Activated CD8-positive, alpha-beta memory T cell treated with anti-CD3 and anti-CD28 coated beads, Interleukin-2, amount 10 ng/mL, durations not matched to agents 7 days and 5 days (primary cell): ENCODE results near the gene PTPRA. TPM values are rescaled to one million over a fixed set of nuclear protein-coding genes. Genes with fewer than 3 reads are reported as not detected.
"Not testable (repeated sequence)": the region's sequence is repeated elsewhere in the genome, so short reads cannot be mapped to it uniquely, and the experiment has no call there.

Experiments used
- ATAC-seq: fragments of 150-1000 bp; cut with Tn5 transposase; one replicate; pipeline ENCODE4 v1.10.0; 2021; ENCODE audit warnings: moderate library complexity
- CTCF ChIA-PET: fragments of 350-600 bp; sonication (Branson Sonifier 250); formaldehyde crosslinking; loops from one replicate; lab custom pipeline; 2021; ENCODE audit warnings: antibody characterized with exemption; lab: Charles Lee
- DNase-seq: peaks from one replicate; pipeline ENCODE4 v3.0.0-alpha.2; 2020
- H3K27ac Mint-ChIP-seq: one replicate; pipeline ENCODE4 v1.8.0; 2021; ENCODE audit warnings: mild to moderate bottlenecking, mixed read lengths
- H3K27me3 Mint-ChIP-seq: one replicate; pipeline ENCODE4 v1.8.0; 2021; ENCODE audit warnings: mixed read lengths
- H3K36me3 Mint-ChIP-seq: one replicate; pipeline ENCODE4 v1.8.0; 2021; ENCODE audit warnings: mild to moderate bottlenecking, mixed read lengths
- H3K4me1 Mint-ChIP-seq: one replicate; pipeline ENCODE4 v1.8.0; 2021; ENCODE audit warnings: mixed read lengths
- H3K4me3 Mint-ChIP-seq: one replicate; pipeline ENCODE4 v1.8.0; 2021; ENCODE audit warnings: mild to moderate bottlenecking, moderate library complexity, mixed read lengths
- H3K9me3 Mint-ChIP-seq: one replicate; pipeline ENCODE4 v1.8.0; 2022; ENCODE audit warnings: low read depth, mixed read lengths
- total RNA-seq, 2 experiments: library from RNA; stranded (reverse); gene quantifications; one replicate each; pipeline ENCODE4 v1.2.3, GENCODE V29; 2021

PTPRA gene
- total RNA-seq, 2 experiments from 2014 or later, result 51.5 to 60.7 TPM

DNA sequence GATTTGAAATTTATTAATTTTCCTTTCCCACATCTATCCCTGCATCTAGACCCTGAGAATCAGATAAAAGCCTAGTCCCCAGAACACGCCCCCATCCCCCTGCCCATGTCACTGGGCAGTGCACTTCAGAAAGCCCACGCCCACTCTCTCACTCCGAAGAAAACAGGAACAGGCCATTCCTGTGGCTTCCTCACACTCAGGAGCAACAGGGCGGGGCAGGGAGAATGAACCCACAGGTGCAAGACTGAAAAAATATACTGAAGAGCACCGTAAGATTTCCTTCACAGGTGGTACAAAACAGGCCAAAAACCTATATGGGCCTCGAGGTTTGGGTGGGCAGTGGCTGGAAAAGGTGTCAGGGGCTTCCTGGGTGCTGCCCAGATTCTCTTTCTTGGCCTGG is 201.5 kb downstream of the PTPRA start:
- Mint-ChIP-seq H3K4me1 (peaks cover 26% of the 10 kb centered on the region), H3K4me3 (no peak overlapping the region), H3K36me3 (peaks cover 3% of the 10 kb centered on the region), H3K27ac (no peak overlapping the region), H3K27me3 (peaks cover 45% of the 10 kb centered on the region), H3K9me3 (no peaks in the 10 kb centered on the region)
- ATAC-seq (no peak), DNase-seq (no peak)
- CTCF ChIA-PET, result no interaction called here

- H3K4me1 Mint-ChIP-seq, result peaks cover 26% of the 10 kb centered on the region
- ATAC-seq, DNase-seq, CTCF ChIA-PET, H3K4me3 Mint-ChIP-seq, H3K27ac Mint-ChIP-seq, H3K36me3 Mint-ChIP-seq, H3K9me3 Mint-ChIP-seq: not testable (repeated sequence)
- H3K27me3 Mint-ChIP-seq, result peaks cover 49% of the 10 kb centered on the region
Measured at GRCh38 chr20:3075315-3075714, 202.0 kb downstream of the PTPRA start.

DNA sequence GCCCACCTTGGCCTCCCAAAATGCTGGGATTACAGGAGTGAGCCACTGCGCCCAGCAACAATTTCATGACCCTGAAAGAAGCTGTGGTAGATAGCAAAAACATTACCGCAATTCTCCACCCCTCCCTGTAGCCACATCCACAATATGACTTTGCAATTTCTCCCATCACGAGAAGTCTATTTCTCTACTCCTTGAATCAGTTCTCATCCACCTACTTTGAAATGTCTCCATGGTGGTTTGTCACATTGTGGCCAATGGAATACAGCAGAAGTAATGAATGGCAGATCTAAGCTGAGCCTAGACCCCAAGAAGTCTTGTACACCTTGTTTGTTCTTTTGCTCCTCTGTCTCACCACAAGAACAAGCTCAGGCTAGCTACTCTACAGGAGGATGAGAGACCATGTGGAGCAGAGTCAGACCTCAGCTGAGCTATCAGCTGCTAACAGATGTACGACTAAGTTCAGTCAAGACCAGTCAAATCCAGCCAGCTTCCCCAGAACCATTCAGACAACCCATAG is 204.4 kb downstream of the PTPRA start:
- Mint-ChIP-seq H3K36me3 (peaks cover 3% of the 10 kb centered on the region), H3K4me3 (no peak overlapping the region), H3K27me3 (peaks cover 55% of the 10 kb centered on the region), H3K4me1 (peaks cover 19% of the 10 kb centered on the region), H3K27ac (peak overlapping the region; percentile 48), H3K9me3 (no peaks in the 10 kb centered on the region)
- CTCF ChIA-PET, result interaction anchor here (0.6 to 1.5 kb wide), 9 partner anchors 15 to 200 kb away, joined by 3 to 10 read pairs (median 4); no protein-coding TSS in a partner anchor
- ATAC-seq (peak; percentile 65), DNase-seq (peak; percentile 60)

DNA sequence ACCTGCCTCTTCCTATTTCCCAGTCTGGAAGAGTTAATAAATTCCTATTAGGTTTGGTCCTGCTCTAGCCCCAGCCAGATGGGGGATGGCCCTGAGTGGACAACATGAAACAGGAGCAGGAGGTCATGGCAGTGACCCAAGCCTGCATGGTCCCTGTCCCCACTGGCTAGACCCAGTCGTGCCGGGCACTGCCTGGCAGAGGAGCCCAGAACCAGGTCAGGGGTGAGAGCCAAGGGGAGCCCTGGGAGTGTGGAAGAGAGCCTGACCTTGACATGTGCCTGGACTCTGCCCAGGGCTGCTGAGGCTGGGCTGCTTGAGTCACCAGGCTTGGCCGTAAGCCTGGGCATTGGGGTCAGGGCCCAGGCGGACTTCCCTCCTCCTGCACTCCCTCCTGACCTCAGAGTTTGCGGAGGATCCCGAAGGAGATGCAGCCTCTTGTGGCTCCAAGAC is 207.7 kb downstream of the PTPRA start:
- no peak for ATAC-seq
- peaks cover 68% of the 10 kb centered on the region for H3K27me3 Mint-ChIP-seq
- H3K4me3 Mint-ChIP-seq, result no peak overlapping the region
- no peak overlapping the region for H3K27ac Mint-ChIP-seq
- CTCF ChIA-PET, result no interaction called here
- no peaks in the 10 kb centered on the region for H3K9me3 Mint-ChIP-seq
- peaks cover 3% of the 10 kb centered on the region for H3K36me3 Mint-ChIP-seq
- DNase-seq, result no peak
- peaks cover 16% of the 10 kb centered on the region for H3K4me1 Mint-ChIP-seq

DNA sequence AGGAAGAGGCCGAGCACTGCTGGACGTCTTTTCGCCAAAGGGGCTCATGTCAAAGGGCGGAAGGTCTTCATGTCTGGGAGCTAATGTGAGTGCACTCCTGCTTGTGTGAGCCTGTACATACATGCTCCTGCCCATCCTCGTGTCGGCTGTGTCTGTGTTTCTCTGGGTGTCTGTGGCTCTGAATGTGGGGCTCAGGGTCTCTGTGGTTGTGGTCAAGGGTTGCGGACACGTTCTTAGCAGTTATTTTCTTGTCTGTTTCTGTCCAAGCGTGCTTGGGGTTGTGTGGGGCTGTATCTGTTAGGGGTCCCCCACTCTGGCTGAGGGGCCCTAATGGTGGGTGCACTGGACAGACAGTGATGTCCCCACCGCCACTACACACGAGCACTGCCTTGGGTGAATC is 208.4 kb downstream of the PTPRA start:
- Mint-ChIP-seq H3K4me3 (no peak overlapping the region), H3K36me3 (peaks cover 3% of the 10 kb centered on the region), H3K9me3 (no peaks in the 10 kb centered on the region), H3K27ac (no peak overlapping the region), H3K4me1 (peaks cover 16% of the 10 kb centered on the region), H3K27me3 (peaks cover 68% of the 10 kb centered on the region)
- no peak for ATAC-seq
- no peak for DNase-seq
- CTCF ChIA-PET, result no interaction called here

GRCh38 chr20:3082306-3082951 is 209.1 kb downstream of the PTPRA start:
- Mint-ChIP-seq H3K27ac (no peak overlapping the region), H3K4me3 (peak overlapping the region; percentile 22), H3K9me3 (no peaks in the 10 kb centered on the region), H3K27me3 (peaks cover 65% of the 10 kb centered on the region), H3K36me3 (peaks cover 3% of the 10 kb centered on the region), H3K4me1 (peaks cover 10% of the 10 kb centered on the region)
- DNase-seq, result no peak
- CTCF ChIA-PET, result no interaction called here
- ATAC-seq, result peak; percentile 25

GRCh38 chr20:3082955-3083952 is 210.0 kb downstream of the PTPRA start:
- H3K4me1 Mint-ChIP-seq, result peaks cover 2% of the 10 kb centered on the region
- H3K27me3 Mint-ChIP-seq, result peaks cover 64% of the 10 kb centered on the region
- CTCF ChIA-PET, result no interaction called here
- H3K27ac Mint-ChIP-seq, result no peak overlapping the region
- H3K9me3 Mint-ChIP-seq, result no peaks in the 10 kb centered on the region
- H3K4me3 Mint-ChIP-seq, result no peak overlapping the region
- peak; percentile 41 for ATAC-seq
- no peak for DNase-seq
- no peaks in the 10 kb centered on the region for H3K36me3 Mint-ChIP-seq

DNA sequence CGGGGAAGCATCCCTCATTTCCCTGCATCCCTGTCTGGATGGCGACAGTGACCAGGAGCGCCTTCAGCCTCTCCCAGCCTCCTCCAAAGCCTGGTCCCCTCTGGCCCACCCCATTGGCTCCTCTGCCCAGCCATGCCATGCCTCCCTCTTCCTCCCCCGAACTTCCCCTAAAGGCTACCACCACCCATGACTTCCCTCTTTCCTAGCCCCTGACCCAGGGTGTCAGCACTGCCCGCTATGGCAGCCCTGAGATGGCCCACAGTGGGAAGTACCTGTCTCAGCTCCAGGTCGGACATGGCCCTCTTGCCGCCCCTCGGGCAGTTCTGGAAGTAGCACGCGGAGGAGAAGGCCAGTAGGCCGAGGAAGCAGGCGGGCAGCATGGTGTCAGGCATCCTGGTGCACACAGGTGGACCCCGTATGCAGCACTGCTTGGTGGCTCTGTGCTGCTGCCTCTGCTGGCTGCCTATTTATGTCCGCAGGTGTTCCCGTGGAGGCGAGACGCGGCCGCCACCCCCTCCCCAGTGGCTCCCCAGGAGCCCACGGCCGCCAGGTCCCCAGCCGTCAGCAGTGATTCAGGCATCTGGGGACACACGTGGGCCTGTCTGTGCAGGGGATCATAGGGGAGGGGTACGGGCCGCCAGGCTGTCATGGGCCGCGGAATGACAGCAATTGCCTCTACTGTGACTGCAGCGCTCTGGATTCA is 211.2 kb downstream of the PTPRA start, which contains the start of gene AVP:
Gene AVP, minus strand, starts transcription at position 442 of the 703 bp plus-strand sequence. Its CDS starts 50 bp downstream, at position 392.
- no peak within 1 kb of the TSS for H3K4me3 Mint-ChIP-seq
- no peak within 1 kb of the TSS for H3K27ac Mint-ChIP-seq
- DNase-seq, result no peak
- no peaks in the 10 kb centered on the region for H3K36me3 Mint-ChIP-seq
- peaks cover 2% of the 10 kb centered on the region for H3K4me1 Mint-ChIP-seq
- peaks cover 55% of the 10 kb centered on the region for H3K27me3 Mint-ChIP-seq
- H3K9me3 Mint-ChIP-seq, result no peaks in the 10 kb centered on the region
- CTCF ChIA-PET, result no interaction called here
- no peak for ATAC-seq

DNA sequence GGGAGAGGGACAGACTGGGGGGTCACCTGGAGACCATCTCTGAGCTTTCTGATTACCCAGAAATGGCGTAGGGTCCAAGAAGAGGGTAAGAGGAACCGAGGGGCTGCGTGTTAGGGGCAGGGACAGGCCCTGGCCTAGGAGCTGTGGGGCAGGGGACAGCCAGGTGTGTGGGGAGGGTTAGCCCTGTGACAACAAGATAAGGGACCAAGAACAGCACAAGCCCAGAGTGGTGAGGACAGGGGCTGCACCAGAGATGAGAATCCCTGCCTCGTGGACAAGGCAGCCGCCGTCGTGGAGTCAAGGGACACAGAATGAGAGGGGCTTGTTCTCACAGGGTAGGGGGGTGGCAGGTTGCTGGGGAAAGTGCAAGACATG is 211.7 kb downstream of the PTPRA start:
- H3K27ac Mint-ChIP-seq, result no peak overlapping the region
- no peak for DNase-seq
- no peak for ATAC-seq
- H3K27me3 Mint-ChIP-seq, result peaks cover 56% of the 10 kb centered on the region
- no peaks in the 10 kb centered on the region for H3K36me3 Mint-ChIP-seq
- no peaks in the 10 kb centered on the region for H3K9me3 Mint-ChIP-seq
- no peak overlapping the region for H3K4me3 Mint-ChIP-seq
- H3K4me1 Mint-ChIP-seq, result peaks cover 2% of the 10 kb centered on the region
- CTCF ChIA-PET, result no interaction called here

DNA sequence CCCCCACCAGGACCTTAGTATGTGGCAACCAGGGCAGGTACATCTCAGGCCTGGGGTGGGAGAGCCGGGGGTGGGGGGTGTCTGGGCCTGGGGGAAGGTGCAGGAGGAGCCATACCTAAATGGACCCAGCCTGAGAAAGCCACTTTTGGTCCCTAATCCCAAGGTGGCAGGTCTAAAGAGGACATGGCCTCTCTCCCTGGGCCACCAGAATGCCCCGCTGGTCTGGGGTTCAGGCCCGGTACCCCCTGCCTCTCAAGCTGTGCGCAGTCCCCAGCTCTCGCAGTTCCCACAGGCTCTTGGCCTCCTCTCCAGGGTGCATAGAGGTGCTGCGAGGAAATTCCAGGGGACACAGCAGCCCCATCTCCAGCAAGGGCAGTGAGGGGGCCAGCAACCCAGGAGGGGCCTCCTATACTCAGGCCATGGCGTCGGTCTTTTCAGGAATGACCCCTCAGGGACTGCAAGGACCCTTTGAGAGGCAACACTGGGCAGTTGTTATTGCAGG is 212.3 kb downstream of the PTPRA start:
- CTCF ChIA-PET, result no interaction called here
- no peak overlapping the region for H3K27ac Mint-ChIP-seq
- no peaks in the 10 kb centered on the region for H3K9me3 Mint-ChIP-seq
- ATAC-seq (no peak), DNase-seq (no peak)
- peaks cover 4% of the 10 kb centered on the region for H3K4me1 Mint-ChIP-seq
- no peaks in the 10 kb centered on the region for H3K36me3 Mint-ChIP-seq
- no peak overlapping the region for H3K4me3 Mint-ChIP-seq
- H3K27me3 Mint-ChIP-seq, result peaks cover 58% of the 10 kb centered on the region

DNA sequence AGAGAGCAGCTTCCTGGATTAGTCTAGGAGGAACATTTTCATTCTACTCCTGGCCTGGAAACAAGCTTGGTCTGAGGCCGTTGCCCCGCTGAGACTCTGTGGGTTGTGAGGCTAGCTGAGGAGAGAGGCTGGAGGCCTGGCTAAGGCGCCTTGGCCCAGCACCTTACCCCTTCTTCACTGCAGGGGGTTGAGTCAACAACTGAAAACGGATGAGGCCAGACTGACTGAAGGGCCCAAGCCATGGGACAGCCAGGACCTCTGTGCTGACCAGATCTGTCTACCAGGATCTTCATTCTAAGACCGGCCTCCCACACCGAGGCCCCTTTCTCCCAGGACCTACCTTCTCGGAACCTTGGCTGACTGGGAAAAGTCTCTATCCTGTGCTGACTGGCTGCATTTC is 214.8 kb downstream of the PTPRA start:
- Mint-ChIP-seq H3K27me3 (peaks cover 57% of the 10 kb centered on the region), H3K4me3 (no peak overlapping the region), H3K4me1 (peaks cover 8% of the 10 kb centered on the region), H3K27ac (no peak overlapping the region), H3K9me3 (no peaks in the 10 kb centered on the region), H3K36me3 (no peaks in the 10 kb centered on the region)
- CTCF ChIA-PET, result no interaction called here
- DNase-seq, result no peak
- ATAC-seq, result no peak
